ENCODE data around the gene OR4F6.

GRCh38 chr15:101810876-101811275 is 7.6 kb downstream of the OR4F6 start:
- TF ChIP-seq CTCF (IDR thresholded peaks at IDR 0.05) (no peak), POLR2AphosphoS5 (IDR thresholded peaks at IDR 0.05; ENCODE audit: insufficient read depth in 1 of 2, low read depth in 1 of 2) (no peak), POLR2A (IDR thresholded peaks at IDR 0.05) (no peak)
